ENCODE data around the gene SLC5A1.

Gene SLC5A1

DNA sequence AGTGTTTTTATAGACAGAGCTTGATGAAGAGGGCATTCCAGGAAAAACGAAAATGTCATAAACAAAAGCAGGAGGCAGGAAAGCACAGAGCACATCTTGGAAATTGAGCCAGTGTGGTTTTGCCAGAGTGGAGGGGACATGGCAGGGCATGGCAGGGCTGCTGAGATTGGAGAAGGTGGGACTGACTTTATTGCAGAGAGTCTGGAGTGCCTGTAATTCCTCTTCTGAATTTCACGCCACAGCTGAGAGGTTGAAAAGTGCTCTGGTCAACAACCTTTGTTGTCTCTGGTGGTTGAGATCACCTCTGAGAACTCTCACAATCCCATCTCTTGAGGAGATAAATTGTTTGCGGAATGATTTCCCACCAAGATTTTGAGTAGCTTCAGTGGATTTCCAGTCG lies 16.4 kb downstream of the SLC5A1 start:
- no peak overlapping the region for H3K27ac ChIP-seq
- TF ChIP-seq, protein P1, sequence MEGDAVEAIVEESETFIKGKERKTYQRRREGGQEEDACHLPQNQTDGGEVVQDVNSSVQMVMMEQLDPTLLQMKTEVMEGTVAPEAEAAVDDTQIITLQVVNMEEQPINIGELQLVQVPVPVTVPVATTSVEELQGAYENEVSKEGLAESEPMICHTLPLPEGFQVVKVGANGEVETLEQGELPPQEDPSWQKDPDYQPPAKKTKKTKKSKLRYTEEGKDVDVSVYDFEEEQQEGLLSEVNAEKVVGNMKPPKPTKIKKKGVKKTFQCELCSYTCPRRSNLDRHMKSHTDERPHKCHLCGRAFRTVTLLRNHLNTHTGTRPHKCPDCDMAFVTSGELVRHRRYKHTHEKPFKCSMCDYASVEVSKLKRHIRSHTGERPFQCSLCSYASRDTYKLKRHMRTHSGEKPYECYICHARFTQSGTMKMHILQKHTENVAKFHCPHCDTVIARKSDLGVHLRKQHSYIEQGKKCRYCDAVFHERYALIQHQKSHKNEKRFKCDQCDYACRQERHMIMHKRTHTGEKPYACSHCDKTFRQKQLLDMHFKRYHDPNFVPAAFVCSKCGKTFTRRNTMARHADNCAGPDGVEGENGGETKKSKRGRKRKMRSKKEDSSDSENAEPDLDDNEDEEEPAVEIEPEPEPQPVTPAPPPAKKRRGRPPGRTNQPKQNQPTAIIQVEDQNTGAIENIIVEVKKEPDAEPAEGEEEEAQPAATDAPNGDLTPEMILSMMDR (conservative IDR thresholded peaks at IDR 0.05), result no peak
- TF ChIP-seq ZFX (IDR thresholded peaks at IDR 0.05), result no peak

DNA sequence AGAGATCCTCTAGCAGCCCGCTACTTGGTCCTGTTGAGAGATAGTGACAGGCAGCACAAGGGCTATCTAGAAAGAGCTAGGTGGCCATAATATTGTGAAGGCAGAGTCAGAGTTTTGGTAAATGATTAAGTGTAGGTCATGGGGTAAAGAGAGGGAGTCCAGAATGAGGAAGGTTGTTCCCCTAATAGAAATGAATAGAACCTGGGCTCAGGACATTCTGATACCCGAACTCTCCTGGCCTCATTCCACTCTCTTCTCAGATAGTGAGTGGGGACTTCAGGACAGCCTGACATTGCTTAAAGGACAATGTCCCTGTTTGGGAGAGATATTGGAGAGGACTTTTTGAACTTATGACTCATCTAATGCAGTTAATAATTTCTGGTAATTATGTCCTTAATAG lies 20.6 kb downstream of the SLC5A1 start:
- TF ChIP-seq, protein P1 (conservative IDR thresholded peaks at IDR 0.05), result no peak
- TF ChIP-seq ZFX (IDR thresholded peaks at IDR 0.05), result no peak

DNA sequence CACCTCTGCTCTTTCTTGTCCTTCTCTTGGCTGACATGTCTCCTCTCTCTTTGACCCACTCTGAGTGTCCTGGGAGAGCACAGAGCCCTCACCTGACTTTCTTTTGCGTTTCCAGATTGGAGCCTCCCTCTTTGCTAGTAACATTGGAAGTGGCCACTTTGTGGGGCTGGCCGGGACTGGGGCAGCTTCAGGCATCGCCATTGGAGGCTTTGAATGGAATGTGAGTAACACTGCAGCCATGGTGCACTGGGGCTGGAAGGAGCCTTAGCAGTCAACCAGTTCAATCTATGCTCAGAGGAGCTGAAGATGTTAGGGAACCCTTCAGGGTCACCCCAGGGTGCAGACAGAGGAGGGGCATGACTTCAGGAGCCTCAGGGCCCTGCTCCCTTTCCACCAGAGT lies 23.8 kb downstream of the SLC5A1 start:
- H3K27ac ChIP-seq, result no peak overlapping the region
- no peak for TF ChIP-seq ZFX (IDR thresholded peaks at IDR 0.05)
- TF ChIP-seq, protein P1 (conservative IDR thresholded peaks at IDR 0.05), result no peak

More for the DNA sequence above, 20.6 kb downstream of the SLC5A1 start:
- no peak overlapping the region for H3K27ac ChIP-seq

DNA sequence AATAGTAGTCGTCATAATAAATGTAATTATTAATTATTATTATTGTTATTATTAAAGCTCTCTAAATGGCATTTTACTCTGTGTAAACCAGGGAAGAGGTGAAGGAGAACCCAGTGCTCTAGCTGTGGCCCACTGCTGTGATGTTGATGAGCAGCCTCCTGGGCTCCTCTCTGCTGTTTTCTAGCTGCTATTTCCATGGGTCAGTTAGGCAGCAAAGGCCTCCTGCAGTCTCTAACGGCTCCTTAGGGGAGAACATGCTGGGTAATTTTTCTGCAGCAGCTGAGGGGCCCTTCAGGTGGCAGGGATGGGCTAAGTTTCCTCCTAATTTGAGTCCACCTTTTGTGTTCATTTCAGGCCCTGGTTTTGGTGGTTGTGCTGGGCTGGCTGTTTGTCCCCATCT lies 24.6 kb downstream of the SLC5A1 start:
- no peak for TF ChIP-seq ZFX (IDR thresholded peaks at IDR 0.05)
- TF ChIP-seq, protein P1 (conservative IDR thresholded peaks at IDR 0.05), result no peak
- no peak overlapping the region for H3K27ac ChIP-seq

DNA sequence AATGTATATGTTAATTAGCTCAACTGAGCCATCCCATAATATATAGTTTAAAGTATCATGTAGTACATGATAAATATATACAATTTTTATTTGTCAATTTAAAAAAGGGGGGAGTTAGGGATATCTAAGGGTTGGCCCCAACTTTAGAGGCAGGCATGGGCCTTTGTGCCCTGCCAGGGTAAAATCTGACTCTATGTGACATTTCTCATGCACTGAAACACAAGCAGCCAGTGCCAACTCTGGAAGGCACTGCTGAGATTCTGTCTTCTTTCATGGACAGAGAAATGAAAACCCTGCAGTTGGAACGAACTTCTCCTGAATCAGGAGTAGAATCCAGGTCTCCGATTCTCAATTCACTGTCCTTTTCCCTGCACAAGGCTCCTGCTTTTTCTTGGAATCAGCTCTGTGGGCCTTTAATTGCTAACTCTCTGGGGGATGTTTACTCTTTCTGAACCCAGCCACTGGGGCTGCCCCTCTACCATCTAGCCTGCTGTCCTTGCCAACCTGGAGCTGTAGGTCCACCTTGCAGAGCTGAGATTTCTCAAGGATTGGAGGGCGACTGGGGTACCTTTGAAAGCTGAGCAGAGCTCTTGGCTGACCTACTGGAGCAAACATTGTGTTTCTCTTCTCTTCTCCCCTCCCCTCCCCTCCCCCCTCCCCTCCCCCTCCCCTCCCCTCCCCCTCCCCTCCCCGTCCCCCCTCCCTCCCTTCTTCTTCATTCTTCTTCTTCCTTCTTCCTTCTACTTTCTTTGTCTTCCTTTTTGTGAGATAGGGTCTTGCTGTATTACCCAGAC lies 26.7 kb downstream of the SLC5A1 start:
- TF ChIP-seq ZFX (IDR thresholded peaks at IDR 0.05), result no peak
- TF ChIP-seq, protein P1 (conservative IDR thresholded peaks at IDR 0.05), result no peak

DNA sequence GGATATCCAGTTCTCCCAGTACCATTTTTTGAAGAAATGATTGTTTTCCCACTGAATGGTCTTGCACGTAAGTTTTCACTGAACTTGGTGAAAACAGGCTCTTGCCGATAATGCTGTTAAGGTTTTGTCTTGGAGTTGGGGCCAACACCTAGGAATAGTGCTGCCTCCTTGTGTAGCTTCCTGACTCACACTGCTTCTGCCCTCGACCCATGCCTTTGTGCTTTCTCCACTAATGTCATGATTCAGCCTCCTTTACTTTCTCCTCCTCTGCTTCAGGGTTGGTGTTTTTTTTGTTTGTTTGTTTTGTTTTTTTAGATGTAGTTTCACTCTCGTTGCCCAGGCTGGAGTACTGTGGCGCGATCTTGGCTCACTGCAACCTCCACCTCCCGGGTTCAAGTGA lies 30.2 kb downstream of the SLC5A1 start:
- no peak overlapping the region for H3K27ac ChIP-seq
- TF ChIP-seq, protein P1 (conservative IDR thresholded peaks at IDR 0.05), result no peak
- no peak for TF ChIP-seq ZFX (IDR thresholded peaks at IDR 0.05)

More for the DNA sequence above, 26.7 kb downstream of the SLC5A1 start:
- no peak overlapping the region for H3K27ac ChIP-seq

DNA sequence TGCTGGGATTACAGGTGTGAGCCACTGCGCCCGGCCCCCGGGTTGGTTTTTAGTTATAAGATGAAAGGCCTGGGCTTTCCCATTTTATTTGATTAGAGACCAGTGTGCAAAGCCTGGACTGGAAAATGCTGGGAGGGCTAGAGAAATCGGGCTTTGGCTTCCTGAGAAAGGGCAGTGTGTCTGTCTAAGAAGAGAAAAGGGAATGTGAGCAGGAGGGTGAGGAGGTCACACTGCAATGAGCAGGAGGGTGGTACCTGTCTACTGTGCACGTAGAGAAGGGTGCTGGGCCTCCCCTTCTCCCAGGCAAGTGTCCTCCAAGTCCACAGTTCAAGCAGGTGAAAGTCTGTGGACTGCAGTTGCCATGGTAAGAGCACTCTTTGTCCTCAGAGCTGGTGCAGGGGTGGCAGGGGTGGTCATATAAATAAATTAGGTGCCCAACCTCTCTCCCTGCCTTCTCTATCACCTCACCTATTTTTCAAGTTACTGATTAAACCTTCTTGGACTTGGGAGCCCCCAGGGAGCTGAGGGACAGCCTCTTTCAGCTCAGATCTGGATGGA lies 30.8 kb downstream of the SLC5A1 start:
- TF ChIP-seq, protein P1 (conservative IDR thresholded peaks at IDR 0.05), result no peak
- TF ChIP-seq ZFX (IDR thresholded peaks at IDR 0.05), result no peak
- no peak overlapping the region for H3K27ac ChIP-seq
